HL-60/S4 treated with retinoic acid at 250 ng/mL for 4 days and 3 days (cell line): ENCODE measurements around the gene ADAM12.

Experiments
- in situ Hi-C: fragments of 300-500 bp; cut with MboI; formaldehyde crosslinking; loops from 2 replicates; pipeline ENCODE4 v1.7.0; 2022; ENCODE audit warnings: low sequenced_read_pairs

Gene ADAM12

DNA sequence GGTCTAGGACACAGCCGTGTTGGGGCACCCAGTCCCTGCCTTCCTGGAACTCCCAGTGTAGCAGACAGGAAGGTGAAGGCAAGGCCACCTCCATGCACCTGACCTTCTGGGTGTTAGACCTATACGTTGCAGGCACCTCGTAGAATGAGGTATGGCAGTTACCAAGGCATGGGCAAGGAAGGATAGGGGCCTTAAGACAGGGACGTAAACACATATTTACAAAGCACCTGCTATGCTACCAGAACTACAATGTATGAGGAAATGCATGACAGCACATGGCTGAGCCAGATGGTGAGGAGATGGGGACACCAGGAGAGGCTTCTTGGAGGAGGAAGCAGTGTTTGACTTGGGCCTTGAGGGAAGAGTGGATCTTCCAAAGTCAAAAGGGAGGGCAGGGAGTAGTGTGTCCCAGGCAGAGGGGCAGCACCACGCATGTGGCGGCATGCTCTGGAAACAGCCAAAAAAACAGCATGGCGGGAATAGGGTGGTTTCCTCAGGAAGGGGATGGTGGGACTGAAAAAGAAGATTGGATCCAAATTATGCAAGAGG lies 260.7 kb downstream of the ADAM12 start:
- in situ Hi-C loops, result no loop called here

DNA sequence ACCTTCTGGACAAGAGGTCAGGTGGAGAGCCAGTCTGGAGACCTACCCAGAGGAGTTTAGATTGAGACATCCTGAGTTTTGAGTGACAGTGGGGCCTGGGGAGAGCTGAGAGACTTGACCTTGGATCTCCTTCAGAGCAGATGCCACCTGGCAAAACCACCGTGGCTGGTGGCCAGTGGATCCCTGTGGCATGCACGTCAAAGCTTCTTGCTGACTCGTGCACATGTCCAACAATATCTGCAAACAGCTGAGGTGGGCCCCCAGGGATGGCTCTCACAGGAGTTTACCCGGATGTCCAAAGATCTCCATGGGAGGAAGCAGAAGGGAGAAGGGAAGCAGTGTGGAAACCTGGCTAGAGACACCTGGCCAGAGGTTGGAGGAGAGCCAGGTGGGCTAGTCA lies 261.4 kb downstream of the ADAM12 start:
- in situ Hi-C loops, result no loop called here

DNA sequence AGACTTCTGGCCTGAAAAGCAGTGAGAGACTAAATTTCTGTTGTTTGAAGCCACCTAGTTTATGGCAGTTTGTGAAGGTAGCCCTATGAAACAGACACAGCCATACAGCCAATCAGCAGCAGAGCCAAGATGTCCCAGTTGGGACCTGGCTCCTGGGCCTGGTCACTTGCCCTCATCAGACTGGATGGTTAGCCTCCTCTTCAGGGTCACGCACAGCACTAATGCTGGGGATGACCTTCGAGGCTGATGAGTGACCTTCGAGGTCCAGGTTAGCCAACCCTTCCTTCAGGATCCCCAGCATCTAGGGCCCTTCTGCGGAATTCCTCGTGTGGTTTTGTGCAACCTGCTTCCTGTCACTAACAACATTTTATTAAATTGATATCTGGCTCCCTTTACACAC lies 262.3 kb downstream of the ADAM12 start:
- in situ Hi-C loops, result no loop called here

DNA sequence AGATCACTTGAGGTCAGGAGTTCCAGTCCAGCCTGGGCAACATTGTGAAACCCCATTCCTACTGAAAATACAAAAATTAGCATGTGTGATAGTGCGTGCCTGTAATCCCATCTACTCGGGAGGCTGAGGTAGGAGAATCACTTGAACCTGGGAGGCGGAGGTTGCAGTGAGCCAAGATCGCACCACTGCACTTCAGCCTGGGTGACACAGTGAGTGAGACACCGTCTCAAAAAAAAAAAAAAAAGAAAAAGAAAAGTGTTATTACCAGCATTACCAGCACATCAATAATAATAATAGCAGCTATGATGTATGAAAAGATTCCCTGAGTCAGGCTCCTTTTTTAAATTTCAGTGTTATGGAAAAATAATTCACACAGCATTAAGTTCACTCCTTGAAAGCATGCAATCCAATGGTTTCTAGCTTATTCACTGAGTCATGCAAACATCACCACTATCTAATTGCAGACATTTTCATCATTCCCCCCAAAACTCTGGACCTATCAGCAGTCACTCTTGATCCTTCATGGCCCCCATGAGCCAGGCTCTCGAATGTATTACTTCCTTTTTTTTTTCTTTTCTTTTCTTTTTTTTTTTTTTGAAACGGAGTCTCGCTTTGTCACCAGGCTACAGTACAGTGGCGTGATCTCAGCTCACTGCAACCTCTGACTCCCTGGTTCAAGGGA lies 263.5 kb downstream of the ADAM12 start:
- in situ Hi-C loops, result no loop called here

DNA sequence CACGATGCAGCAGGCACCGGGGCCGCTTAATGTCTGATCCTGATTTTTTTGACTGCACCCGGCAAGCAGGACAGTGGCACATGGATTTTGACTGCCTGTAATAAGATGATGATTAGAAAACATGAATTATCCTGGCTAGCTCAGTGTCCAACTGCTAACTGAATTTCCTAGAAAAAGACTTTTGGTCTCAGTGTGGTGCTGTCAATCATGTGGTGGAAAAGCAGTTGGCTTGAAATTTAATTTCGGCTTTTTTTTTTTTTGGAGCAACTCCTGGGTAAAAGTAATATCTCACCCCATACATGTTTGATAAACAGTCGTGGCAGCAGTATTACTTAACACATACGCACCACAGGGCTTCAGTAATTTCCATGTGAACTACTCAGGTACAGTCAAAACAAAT lies 264.2 kb downstream of the ADAM12 start:
- in situ Hi-C loops, result no loop called here

DNA sequence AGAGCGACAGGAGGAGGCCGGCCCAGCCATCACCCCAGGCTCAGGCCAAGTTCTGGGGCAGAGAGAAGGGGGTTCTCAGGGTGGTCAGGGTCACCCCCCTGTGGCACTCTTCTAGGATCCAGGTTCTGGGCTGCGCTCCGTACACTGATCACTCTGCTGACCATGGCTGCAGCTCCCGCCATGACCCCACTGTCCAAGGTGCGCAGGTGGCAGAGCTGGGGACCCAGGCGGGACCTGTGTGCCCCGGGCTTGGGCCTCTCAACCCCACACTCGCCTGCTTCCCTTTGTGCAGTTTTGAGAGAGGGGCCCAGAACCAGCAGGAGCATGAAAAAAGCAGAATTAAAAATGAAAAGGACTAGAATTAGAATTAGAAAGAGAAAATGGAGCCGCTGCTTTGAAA lies 264.8 kb downstream of the ADAM12 start:
- in situ Hi-C loops, result no loop called here

DNA sequence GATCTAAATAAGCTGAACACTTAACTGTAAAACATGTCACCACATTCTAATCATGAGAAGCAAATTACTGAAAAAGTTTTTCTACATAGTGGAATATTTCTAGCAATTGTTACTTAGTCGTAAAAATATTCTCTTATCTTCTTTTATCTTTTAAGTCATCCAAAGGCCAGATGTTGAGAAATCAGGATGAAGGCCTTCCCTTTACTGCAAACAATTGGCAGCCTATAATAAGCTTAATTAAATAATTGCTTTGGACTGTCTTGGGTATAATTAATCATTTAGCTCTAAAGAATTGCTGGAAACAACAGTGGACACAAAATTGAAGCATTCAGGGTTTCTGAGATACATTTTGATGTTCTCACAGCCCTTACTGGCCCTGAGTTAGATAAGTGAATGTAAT lies 265.4 kb downstream of the ADAM12 start:
- in situ Hi-C loops, result no loop called here

DNA sequence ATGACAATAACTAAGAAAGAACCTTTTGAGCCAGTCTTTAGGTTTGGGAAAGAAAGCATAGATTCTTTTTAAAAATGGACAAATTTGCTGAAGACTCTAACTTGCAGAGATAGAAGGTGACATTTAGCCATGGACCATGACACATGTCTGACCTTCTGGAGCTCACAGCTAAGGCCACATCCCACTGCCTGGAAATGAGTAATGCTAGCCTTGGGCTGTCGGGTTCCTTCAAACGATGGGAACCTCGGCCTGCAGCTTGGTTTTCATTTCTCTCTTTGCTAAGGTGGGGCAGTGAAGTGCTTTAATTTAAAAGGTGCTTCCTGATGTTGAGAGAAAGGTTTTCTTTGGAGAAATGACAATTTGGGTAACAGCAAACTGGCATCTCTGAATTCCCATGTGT lies 268.7 kb downstream of the ADAM12 start:
- in situ Hi-C loops, result no loop called here

DNA sequence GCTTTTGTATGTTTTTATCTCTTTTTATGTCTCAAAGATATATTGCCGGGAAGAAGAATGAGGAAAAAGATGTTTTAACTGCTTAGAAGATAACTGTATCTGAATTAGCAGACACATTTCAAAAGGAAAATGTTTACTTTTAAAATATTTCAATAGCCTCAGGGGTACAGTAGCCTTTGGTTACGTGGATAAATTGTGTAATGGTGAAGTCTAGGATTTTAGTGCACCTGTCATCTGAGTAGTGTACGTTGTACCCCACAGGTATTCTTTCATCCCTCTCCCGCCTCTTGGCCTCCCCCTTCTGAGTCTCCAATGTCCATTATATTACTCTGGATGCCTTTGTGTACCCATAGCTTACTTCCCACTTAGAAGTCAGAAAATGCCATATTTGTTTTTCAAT lies 269.8 kb downstream of the ADAM12 start:
- in situ Hi-C loops, result no loop called here

DNA sequence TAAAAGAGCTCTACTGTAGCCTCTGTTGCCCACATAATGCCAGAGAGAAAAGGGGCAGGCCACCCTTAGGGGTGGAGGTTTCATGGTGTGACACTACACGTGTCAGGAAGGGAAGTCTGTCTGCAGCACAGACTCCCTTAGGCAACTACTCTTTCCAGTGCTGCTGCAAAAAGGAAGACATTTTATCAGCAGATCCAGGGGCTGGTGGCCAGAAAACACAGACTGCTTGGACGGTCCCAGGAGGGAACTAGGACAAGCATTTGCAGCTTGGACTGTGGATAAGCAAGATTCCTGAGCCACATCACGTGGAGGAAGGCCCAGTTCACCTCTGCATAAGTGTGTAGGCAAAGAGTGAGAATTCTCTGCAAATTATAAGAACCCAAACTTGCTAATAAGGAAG lies 271.1 kb downstream of the ADAM12 start:
- in situ Hi-C loops, result no loop called here

DNA sequence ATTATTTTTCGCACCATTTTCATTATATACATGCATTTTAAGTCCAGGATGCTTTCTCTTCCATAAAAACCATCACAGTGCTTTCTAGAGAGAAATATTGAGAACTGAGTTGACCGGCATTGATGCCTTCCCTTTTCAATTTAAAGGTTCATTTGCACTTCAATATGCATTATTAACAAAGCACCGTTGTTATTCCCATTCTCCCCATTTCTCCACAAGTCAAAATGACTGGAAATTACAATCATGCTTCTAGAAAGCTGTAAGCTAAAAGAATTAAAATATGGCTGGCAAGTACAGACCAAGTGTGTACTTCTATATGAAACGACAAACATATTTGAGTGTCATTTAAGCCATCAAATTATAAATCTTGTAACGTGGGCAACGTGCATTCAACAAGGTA lies 272.4 kb downstream of the ADAM12 start:
- in situ Hi-C loops, result no loop called here

DNA sequence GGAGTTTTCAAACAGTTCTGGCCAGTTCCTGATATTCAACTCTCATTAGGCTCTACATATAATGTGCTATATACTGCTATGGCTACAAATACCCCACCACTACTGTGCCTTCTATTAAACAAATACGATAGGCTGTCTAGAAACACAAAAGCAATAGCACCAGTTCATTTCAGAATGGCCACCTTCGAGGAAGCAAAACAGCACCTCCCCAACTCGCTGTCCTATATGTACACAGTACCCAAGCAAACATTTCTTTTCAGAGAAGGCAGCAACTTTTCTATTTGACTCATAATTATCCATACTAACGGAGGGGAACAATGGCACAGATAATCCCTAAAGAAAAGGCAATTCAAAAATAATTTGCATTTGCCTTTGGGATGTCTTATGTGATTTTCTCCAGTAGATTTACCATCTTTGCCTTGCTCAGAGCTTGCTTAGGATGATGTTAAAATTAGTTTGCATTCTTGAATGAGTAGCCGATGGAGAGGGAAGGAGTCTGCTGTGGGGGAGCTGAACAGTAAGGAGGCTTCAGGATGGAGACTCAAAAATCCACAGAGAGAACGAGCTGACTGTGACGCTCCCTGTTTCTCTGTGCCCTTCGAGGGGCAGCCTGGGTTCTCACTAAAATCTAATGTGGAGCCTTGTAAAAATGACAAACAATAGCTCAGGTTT lies 273.3 kb downstream of the ADAM12 start:
- in situ Hi-C loops, result no loop called here

DNA sequence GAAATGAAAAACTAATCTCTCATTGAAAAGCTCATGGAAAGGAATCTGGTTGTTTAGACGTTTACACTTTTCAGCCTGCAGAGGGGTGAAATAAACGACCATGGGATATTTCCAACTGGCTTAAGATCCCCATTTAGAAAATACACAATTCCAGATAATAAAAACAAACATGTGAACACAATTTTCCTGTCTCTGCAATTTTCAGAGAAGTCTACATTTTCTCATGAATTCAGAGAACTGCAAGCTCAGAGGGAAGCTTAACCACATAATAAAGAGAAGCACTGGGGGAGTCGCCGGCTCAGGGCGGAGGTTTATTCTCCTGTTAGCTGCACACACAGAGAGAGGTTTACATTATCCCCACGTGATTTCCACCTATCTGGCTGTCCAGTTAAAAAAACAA lies 276.8 kb downstream of the ADAM12 start:
- in situ Hi-C loops, result no loop called here

DNA sequence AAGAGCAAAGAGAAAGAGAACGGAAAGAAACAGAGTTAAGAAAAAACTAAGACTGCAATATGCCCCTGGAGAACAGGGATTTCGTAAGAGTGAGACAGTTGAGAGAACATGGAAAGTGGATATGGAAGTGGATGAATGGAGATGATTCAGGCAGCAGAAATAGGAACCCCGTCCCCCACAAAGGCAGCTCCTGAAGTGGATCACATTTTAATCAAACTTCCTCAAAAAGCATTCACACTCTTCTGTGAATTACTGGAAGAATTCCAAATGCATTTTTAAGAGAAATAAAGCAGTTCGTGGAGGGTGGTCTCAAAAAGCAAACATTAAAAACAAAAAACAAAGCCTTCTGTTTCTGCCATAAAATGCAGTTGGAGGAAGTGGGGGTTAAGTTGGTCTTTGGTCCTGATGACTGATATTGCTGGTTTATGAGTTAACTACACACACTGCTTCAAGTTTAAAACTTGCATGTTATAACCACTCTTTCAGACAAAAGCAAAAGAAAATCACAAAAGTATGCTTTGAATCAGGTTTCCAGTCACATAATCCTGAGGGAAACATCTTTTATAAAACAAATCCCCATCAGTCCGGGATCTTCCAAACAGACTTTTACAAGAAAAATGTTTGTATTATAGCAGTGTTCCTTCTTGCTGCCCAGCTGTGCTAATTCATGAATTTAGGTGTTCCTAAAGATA lies 277.6 kb downstream of the ADAM12 start:
- in situ Hi-C loops, result no loop called here

DNA sequence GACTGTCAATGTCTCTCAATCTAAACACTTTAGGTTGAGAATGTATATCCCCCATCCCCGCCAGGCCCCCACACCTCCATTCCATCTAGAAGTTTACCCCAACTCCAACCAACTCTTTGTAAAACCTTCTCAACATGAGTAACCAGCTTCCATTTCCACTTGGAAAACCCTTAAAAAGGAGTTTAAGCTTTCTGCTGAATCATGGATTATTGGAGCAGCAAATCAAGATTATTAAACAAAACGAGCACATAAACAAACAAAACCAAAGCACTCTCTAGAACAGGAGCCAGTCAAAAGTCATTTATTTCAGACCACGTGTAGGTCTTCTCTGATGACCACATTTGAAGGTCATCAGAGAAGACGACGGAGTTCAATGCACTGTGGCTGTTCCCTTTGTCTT lies 278.4 kb downstream of the ADAM12 start:
- in situ Hi-C loops, result no loop called here

DNA sequence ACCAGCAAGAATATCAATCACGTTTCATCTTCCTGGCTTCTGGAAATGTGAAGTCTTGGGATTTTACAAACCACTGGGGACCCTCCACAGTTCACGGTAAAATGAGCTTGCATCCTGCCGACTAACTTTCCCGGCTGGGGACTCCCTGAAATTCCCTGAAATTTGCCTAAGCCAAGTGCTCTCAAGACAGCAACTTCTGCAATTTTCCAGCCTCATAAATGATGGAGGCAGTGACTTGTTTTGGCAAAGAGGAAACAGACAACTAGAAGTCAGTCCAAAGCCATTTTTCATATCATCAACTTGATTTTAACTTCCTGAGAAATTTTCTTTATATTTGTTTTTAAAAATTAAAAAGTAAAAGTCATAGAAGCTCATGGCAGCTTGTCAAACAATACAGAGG lies 279.6 kb downstream of the ADAM12 start:
- in situ Hi-C loops, result no loop called here

DNA sequence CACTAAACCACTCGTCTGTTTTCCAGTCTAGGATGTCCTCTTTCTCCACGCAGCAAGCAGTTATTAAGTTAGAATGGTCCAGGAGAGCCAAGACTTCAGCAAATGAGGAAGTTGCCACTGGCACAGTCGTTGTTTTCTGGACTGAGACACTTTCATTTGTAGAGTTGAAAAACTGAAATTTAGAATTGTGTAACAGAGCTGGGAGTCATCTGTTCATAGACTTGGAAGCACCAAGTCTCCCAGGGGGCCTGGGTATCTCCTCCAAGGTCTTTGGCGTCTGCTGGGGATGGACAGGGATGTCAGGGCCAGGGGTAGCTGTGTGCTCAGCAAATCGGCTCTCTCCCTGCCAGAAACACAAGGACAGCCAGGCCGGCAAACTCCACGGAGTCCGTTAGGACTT lies 283.5 kb downstream of the ADAM12 start:
- in situ Hi-C loops, result no loop called here

DNA sequence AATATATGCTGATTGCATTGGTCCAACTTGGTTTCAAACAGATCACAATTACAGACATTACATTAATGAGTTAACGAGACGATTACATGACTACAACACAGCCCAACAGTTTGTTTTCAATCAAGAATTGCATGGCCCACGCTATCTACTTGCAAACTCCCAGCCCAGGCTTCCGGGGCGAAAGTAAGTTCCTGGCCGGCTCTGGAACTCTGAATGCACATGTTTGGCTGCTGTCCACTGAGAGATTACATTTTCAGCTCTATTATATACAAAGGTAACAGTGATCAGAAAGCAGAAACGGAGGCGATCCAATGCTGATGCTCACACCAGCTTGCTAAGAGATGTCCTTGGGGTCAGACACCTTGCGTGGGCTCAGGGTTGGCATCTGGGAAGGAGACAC lies 285.6 kb downstream of the ADAM12 start:
- in situ Hi-C loops, result no loop called here

DNA sequence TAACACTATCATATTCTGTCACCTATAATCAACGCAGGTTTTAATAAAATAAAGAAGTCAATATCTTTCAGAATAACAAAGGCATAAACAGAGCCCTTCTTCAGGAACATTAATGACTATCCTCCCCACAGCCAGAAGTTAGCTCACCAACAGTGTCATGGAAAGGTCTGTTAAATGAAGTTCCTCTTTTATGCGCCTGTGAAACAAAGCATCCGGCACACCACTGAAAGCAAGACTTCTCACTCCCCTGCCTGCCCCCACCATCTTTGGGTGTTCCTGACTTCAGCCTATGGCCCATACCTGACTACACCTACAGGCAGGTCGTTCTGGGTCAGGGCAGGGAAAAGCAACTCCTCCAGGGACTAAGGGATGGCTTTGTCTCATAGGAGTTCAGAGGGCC lies 286.5 kb downstream of the ADAM12 start:
- in situ Hi-C loops, result no loop called here

DNA sequence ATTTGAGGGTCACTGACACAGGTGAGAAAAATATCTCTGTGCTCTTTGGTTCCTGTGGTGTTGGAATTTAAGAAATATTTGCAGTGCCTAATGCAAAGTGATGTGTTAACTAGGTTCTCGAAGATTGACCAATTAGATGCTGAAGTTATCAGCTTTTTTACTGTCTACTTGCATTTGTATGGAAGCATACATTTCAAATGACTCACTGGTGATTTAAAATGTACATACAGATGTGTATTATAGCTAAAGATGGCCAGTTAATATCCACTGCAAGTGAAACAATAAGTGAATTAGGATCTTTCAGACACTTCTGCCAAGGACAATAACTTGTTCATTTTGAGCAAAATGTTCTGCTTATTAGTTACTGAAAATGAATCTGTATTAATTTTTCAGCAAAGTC lies 287.0 kb downstream of the ADAM12 start:
- in situ Hi-C loops, result no loop called here

DNA sequence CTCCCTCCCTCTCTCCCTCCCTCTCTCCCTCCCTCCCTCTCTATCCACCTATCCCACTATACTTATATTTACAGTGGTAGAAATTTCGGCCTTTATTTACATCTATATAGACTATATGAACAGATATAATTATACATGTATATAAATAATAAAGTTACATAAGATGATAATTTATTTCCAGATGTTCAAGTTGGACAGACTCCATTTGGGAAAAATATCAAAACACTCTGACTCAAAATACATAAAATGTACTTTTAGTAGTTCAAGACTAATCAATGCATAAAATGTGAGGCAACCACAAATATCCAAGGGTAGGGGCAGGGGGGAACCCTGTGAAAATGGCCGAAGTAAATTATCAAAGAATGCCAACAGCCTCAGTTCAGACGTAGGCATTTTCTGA lies 288.9 kb downstream of the ADAM12 start:
- in situ Hi-C loops, result no loop called here

DNA sequence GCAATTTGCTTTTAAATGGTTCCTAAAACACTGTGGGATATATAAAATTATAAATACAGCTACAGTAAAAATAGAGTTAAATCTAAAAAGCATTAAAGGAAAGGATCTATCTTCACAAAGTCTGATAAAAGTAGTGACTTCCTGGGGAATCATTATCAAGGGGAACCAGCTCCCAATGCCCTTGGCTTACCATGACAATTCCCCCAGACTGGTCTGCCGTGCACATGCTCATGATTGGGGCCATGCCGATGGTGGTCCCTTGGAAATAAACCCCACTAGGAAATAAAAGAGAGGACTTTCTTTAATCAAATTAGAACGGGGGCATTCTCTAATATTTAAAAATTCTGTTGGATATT lies 290.1 kb downstream of the ADAM12 start:
- in situ Hi-C loops, result no loop called here
